Dermis blood vessel endothelial cell (primary cell): ENCODE data around the gene HS3ST4. TPM values are rescaled to one million over a fixed set of nuclear protein-coding genes. Genes with fewer than 3 reads are reported as not detected.

Source experiments
- DNase-seq: peaks from one replicate; pipeline ENCODE4 v3.0.0; 2010
- total RNA-seq: library from RNA; depleted of rRNA; stranded (reverse); fragments of >200 nt; gene quantifications from 2 replicates; pipeline ENCODE4 v1.2.3, GENCODE V29; 2014

HS3ST4 gene
- total RNA-seq = not detected in 2 replicates

- no peak for DNase-seq
Observed at GRCh38 chr16:25691519-25692091, at the start of gene HS3ST4. Gene HS3ST4 (plus strand): TSS chr16:25691959.

DNA sequence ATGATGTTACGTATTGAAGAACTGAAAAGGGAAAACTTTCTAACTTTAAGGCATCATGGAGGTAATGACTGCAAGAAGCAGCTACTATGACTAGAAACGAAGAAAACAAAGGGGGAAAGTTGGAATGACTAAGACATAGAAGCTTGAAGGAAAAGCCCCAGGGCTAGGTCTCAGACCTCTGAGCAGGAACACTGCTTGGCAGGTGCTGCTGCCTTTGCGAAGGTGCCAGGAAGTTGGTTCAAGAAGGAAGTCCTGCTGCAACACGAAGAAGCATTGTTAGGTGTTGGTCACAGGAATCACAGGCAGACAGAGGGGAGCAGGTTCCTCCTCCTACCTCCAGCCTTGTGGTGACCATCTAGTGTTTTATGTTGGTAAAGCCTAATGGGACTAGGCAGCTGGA lies 48.1 kb upstream of the HS3ST4 start:
- no peak for DNase-seq

- no peak for DNase-seq
Observed at GRCh38 chr16:25656639-25657038, 35.1 kb upstream of the HS3ST4 start.

- DNase-seq = no peak
Observed at GRCh38 chr16:25676820-25677219, 14.9 kb upstream of the HS3ST4 start.

- DNase-seq = no peak
Observed at GRCh38 chr16:25679511-25679910, 12.2 kb upstream of the HS3ST4 start.

DNA sequence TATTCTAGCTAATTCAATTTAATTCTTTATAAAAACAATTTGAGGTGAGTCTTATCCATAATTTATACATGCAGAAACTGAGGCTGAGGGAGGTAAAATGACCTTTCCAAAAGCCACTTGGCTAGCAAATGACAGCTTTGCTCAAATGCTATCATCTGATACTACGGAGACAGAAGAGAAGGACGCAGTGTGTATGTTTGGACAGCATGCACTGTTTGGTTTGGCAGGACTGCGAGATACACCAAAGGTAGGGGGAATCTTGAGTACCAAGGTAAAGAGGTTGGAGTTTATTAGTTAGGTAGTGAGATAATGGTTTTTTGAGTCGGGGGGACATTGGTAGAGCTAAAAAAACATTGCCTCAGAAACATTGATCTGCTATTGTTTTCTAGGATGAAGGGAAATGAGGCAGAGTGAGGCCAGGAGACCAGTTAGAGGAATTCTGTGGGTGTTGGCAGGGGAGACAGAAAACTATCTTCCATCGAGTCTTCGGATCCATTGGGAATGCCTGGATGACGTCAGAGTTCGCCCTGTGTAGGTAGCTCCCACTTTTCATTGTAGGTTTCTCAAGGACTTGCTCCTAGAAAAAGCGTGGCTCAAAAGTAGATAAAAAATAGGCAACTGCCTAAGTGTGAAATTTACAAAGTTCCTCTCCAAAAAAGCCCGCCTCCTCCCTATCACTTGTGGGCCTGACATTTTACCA lies 2.5 kb upstream of the HS3ST4 start:
- DNase-seq = no peak

- DNase-seq = no peak
Observed at GRCh38 chr16:25690552-25691143, 1.1 kb upstream of the HS3ST4 start.

DNA sequence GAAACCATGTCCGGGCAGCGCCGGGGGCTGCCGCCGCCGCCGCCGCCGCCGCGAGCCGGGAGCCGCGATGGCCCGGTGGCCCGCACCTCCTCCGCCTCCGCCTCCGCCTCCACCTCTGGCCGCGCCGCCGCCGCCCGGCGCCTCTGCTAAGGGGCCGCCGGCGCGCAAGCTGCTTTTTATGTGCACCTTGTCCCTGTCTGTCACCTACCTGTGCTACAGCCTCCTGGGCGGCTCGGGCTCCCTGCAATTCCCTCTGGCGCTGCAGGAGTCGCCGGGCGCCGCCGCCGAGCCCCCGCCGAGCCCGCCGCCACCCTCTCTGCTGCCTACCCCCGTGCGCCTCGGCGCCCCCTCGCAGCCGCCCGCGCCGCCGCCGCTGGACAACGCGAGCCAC lies 587 bp downstream of the HS3ST4 start:
- DNase-seq = no peak

DNA sequence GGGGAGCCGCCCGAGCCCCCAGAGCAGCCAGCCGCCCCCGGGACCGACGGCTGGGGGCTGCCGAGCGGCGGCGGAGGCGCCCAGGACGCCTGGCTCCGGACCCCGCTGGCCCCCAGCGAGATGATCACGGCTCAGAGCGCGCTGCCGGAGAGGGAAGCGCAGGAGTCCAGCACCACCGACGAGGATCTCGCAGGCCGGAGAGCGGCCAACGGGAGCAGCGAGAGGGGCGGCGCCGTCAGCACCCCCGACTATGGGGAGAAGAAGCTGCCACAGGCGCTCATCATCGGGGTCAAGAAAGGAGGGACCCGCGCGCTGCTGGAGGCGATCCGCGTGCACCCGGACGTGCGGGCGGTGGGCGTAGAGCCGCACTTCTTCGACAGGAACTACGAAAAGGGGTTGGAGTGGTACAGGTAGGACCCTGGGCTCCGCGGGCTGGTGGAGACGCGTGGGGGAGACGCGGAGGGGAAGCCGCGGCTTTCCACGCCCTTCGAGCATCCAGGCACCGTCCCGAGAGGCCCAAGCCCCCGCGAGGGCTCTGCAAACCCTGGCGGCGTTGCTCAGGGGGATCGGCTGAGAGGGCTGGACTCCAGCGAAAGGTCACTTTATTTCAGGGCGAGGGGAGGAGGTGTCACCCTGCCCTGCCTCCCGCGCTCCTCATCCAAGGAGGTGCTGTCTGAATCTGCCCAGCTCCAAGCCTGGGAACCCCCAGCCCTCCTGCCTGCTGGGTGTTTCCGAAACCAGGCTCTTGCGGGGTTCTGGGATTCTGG lies 1.2 kb downstream of the HS3ST4 start:
- DNase-seq = no peak

DNA sequence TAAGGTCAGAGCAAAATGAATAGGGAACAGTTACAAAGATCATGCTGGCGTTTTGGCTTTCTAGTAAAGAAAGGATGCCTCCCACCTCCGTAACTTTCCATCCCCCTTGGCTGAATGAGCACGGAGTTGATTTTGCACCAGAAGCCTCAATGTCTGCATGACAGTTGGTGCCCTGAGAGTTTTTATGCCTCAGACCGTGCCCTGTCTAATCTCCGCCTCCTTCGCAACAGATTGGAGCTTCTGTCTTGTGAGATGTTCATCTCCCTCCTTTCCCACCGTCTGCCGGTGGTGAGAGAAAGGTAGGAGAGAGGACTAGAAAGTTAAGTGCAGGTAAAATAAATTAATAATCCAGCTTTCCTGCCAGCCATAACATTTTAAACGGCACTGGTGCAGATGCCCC lies 1.9 kb downstream of the HS3ST4 start:
- DNase-seq = no peak

DNA sequence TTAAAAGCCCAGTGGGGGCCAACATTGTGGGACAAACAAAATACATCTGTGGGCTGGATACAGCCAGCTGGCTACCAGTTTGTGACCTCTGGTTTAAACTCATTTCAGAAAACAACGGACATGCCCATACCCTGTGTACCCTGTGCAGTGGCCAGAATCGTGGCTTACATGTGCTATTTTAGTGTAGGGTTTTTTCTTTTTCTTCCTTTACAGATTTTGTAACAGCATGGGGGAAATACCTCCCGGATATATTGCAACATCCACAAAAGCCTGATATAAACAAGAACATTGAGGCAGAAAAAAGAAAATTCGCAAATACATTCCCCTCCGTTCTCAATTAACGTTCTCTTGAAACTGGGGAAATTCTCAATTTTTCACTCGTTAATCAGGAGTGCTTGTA lies 7.3 kb downstream of the HS3ST4 start:
- no peak for DNase-seq

DNA sequence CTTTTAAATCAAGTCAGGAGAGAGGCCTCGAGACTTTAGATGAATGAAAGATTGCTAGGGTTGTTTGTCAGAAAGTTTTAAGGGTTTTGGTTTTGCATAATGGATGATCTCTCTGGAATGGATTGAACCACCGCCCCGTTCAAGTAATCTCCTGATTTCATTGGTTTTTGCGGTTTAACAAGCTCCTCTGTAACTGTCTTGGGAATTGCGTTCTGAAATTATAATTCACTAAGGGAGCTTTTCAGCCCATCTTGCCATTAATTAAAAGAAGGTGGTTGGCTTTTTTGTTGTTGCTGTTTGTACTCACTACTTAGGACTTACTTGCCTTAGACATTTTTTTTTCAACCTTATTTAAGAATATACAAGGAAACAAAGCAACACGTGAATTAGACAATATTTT lies 8.8 kb downstream of the HS3ST4 start:
- DNase-seq = no peak

DNA sequence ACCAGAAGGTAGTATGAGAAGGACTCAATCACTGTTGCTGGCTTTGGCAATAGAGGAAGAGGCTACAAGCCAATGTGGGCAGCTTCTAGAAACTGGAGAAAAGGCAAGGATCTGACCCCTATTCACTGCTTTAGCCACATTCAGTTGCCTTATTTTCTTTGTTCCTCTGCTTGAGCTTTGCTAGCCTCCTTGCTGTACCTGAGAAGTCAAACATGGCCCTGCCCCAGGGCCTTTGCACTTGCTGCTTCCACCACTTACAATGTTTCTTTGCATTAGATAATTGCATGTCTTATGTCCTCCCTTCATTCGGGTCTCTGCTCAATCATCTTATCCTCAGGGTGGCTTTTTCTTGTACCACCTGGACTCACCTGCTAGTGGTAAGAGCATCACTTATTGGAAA lies 15.8 kb downstream of the HS3ST4 start:
- DNase-seq = no peak

GRCh38 chr16:25707982-25708583 lies 16.3 kb downstream of the HS3ST4 start:
- DNase-seq = peak; percentile 12

GRCh38 chr16:25709213-25709612 lies 17.5 kb downstream of the HS3ST4 start:
- no peak for DNase-seq

DNA sequence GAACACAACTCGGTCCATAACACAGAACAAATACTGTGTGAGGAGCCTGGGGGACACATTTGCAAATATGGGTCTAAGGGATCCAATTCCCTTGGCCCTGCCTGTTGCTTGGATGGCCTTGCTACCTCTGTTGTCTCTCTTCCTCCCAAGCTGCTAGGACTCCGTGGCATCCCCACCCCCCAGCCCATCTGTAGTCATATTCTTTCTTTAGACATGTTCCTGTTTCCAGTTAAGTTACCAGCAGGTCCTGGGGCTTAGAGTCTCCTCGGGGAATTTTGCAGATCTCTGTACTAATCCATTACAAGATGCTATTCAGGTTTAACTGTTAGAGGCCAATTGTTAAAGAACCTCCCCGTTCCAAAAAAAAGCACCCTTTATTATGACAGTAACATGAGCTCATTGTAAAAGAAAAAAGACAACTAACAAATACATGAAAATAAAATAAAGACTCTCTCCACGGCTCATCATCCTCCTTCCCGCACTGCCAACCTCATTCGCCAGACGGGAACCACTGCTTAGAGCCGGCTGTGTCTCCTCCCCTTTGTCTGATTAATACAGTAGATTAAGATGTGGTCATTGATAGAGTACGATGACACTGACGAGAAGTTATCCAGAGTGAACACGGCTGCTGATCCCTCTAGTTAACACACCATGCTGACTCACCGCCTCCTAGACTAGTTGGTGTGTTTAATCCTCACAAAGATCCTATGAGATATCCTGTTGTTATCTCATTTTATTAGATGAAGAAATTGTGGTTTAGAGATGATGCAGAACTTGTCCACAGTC lies 22.2 kb downstream of the HS3ST4 start:
- no peak for DNase-seq

DNA sequence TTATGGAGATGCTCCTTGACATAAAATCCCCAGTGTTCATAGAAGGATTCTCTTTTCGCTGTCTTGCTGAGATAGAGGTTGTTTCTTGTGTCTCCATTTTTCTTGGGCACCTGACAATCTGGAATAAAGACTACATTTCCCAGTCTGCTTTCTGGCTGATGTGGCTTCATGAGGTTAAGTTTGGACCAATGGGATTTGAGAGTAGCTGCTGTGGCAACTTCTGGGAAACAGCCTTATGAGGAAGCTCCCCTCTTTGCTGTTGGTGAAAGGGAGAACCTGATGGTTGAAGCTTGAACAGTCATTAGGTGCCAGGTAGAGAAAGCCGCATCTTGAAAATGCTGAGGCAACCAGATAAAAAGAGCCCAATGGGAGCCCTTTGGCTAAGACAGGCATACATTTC lies 24.4 kb downstream of the HS3ST4 start:
- no peak for DNase-seq

- no peak for DNase-seq
Observed at GRCh38 chr16:25721439-25721838, 29.7 kb downstream of the HS3ST4 start.

DNA sequence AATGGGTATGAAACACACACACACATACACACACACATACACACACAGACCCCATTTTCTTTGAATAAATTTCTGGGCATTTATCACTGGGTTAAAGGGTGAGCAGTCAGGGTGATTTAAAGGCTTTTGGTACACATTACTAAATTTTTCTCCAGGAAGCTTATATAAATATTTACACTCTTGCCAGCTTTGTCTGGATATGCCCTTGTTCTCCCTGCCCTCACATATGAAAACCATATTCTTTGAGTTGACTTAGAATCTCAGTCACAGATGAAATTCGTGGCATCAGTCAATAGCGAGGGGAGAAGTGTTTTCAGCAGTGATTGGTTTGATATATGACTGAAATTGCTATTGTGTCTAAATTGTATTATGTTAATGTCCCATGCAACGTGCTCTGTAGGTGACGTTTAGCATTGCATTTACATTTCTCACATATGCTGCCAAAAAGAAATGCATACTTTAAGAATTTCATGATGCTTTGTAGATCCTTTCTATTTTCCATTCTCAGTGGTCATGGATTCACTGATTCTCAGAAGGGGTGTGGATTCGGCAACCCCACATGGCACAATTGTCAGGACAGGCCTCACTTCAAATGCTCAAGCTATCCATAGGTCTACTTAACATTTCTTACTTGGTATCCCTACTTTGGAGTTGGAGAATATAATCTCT lies 34.8 kb downstream of the HS3ST4 start:
- no peak for DNase-seq

- DNase-seq = no peak
Observed at GRCh38 chr16:25729188-25729915, 37.6 kb downstream of the HS3ST4 start.

DNA sequence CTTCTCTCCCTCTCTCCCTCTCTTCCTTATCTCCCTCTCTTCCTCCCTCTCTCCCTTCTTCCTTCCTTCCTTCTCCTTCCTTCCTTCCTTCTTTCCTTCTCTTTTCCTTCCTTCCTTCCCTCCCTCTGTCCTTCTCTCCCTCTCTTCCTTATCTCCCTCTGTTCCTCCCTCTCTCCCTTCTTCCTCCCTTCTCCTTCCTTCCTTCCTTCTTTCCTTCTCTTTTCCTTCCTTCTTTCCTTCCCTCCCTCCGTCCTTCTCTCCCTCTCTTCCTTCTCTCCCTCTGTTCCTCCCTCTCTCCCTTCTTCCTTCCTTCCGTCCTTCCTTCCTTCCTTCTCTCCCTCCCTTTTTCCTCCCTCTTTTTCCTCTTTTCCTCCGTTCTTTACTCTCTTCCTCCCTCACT lies 38.6 kb downstream of the HS3ST4 start:
- DNase-seq = no peak
